ENCODE data around the gene UTS2B.

The UTS2B gene

DNA sequence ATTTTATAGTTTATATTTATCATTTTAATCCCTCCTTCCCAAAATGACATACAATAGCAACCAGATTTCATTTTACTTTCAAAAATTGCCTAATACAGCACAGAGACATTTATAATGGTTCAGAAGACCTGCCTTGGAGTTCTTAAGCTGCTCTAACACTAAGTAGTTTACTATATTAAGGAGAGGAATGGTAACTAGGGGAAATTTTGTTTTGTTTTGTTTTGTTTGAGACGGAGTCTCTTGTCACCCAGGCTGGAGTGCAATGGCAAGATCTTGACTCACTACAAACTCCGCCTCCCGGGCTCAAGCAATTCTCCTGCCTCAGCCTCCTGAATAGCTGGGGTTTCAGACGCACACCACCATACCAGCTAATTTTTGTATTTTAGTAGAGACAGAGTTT lies 23.9 kb downstream of the UTS2B start:
- Histone ChIP-seq H3K9me3 (ENCODE audit: control insufficient read depth, insufficient read depth, low read depth, low read length) (no peaks in the 10 kb centered on the region), H3K4me3 (ENCODE audit: low read depth, low read length) (no peak overlapping the region), H3K36me3 (ENCODE audit: control insufficient read depth in 2 of 2, insufficient read depth in 1 of 2, low read length in 2 of 2) (no peaks in the 10 kb centered on the region), H3K4me1 (ENCODE audit: control insufficient read depth, insufficient read depth, low read length) (peaks cover 8% of the 10 kb centered on the region; the same call in 1 of the 2 replicates), H3K27ac (ENCODE audit: extremely low read depth, low read depth, low read length) (no peak overlapping the region)
- CTCF ChIA-PET, result no interaction called here
- POLR2A ChIA-PET, result no interaction called here
- TF ChIP-seq ZNF266 (tag by site-specific recombination; IDR thresholded peaks at IDR 0.05; ENCODE audit: low read depth) (no peak), ZNF398 (tag by site-specific recombination; IDR thresholded peaks at IDR 0.05) (no peak), SCRT1 (tag by site-specific recombination; IDR thresholded peaks at IDR 0.05; ENCODE audit: borderline replicate concordance) (no peak), REPIN1 (tag by site-specific recombination; IDR thresholded peaks at IDR 0.05; ENCODE audit: low read depth) (no peak), ZNF335 (tag by site-specific recombination; conservative IDR thresholded peaks at IDR 0.05) (no peak), ZNF610 (tag by site-specific recombination; IDR thresholded peaks at IDR 0.05; ENCODE audit: borderline replicate concordance) (no peak), ZNF169 (tag by site-specific recombination; IDR thresholded peaks at IDR 0.05) (no peak), ZSCAN16 (tag by site-specific recombination; IDR thresholded peaks at IDR 0.05) (no peak), ZNF202 (tag by site-specific recombination; IDR thresholded peaks at IDR 0.05; ENCODE audit: borderline replicate concordance) (no peak), GLI4 (tag by site-specific recombination; IDR thresholded peaks at IDR 0.05) (no peak), ZNF148 (tag by site-specific recombination; IDR thresholded peaks at IDR 0.05; ENCODE audit: borderline replicate concordance) (no peak), ZNF416 (tag by site-specific recombination; IDR thresholded peaks at IDR 0.05) (no peak), ZNF596 (tag by site-specific recombination; IDR thresholded peaks at IDR 0.05) (no peak), ZNF777 (tag by site-specific recombination; IDR thresholded peaks at IDR 0.05; ENCODE audit: borderline replicate concordance) (no peak)

- ChIA-PET POLR2A (no interaction called here), CTCF (no interaction called here)
- Histone ChIP-seq H3K36me3 (ENCODE audit: control insufficient read depth in 2 of 2, insufficient read depth in 1 of 2, low read length in 2 of 2) (no peaks in the 10 kb centered on the region), H3K27ac (ENCODE audit: extremely low read depth, low read depth, low read length) (no peak overlapping the region), H3K9me3 (ENCODE audit: control insufficient read depth, insufficient read depth, low read depth, low read length) (no peaks in the 10 kb centered on the region), H3K4me3 (ENCODE audit: low read depth, low read length) (no peak overlapping the region), H3K4me1 (ENCODE audit: control insufficient read depth, insufficient read depth, low read length) (peaks cover 8% of the 10 kb centered on the region; the same call in 1 of the 2 replicates)
- TF ChIP-seq BCL11A (tag by site-specific recombination; IDR thresholded peaks at IDR 0.05; ENCODE audit: low read depth), result no peak
- TF ChIP-seq ZNF610 (tag by site-specific recombination; IDR thresholded peaks at IDR 0.05; ENCODE audit: borderline replicate concordance), result no peak
- TF ChIP-seq ZNF37A (tag by site-specific recombination; IDR thresholded peaks at IDR 0.05), result no peak
- no peak for TF ChIP-seq ZFP3 (tag by site-specific recombination; IDR thresholded peaks at IDR 0.05; ENCODE audit: low read depth)
- no peak for TF ChIP-seq ZNF530 (tag by site-specific recombination; IDR thresholded peaks at IDR 0.05; ENCODE audit: low read depth)
- no peak for TF ChIP-seq GLIS2 (tag by site-specific recombination; IDR thresholded peaks at IDR 0.05)
- TF ChIP-seq BCL6B (tag by site-specific recombination; IDR thresholded peaks at IDR 0.05), result no peak
- TF ChIP-seq ZBTB20 (tag by site-specific recombination; IDR thresholded peaks at IDR 0.05), result no peak
- TF ChIP-seq HOXC10 (CRISPR knock-in tag; IDR thresholded peaks at IDR 0.05), result no peak
- TF ChIP-seq ZNF548 (tag by site-specific recombination; IDR thresholded peaks at IDR 0.05), result no peak
- TF ChIP-seq ZNF211 (tag by site-specific recombination; IDR thresholded peaks at IDR 0.05; ENCODE audit: low read depth), result no peak
- no peak for TF ChIP-seq ZBTB7A (tag by site-specific recombination; IDR thresholded peaks at IDR 0.05; ENCODE audit: low read depth)
- no peak for TF ChIP-seq ZFHX2 (tag by site-specific recombination; conservative IDR thresholded peaks at IDR 0.05)
Observed at GRCh38 chr3:191303596-191303995, 26.7 kb downstream of the UTS2B start.

Data from HEK293 (cell line).